ENCODE measurements around the gene HAUS5.
"Not testable (repeated sequence)": the region's sequence is repeated elsewhere in the genome, so short reads cannot be mapped to it uniquely, and the experiment has no call there.

HAUS5 gene, protein sequence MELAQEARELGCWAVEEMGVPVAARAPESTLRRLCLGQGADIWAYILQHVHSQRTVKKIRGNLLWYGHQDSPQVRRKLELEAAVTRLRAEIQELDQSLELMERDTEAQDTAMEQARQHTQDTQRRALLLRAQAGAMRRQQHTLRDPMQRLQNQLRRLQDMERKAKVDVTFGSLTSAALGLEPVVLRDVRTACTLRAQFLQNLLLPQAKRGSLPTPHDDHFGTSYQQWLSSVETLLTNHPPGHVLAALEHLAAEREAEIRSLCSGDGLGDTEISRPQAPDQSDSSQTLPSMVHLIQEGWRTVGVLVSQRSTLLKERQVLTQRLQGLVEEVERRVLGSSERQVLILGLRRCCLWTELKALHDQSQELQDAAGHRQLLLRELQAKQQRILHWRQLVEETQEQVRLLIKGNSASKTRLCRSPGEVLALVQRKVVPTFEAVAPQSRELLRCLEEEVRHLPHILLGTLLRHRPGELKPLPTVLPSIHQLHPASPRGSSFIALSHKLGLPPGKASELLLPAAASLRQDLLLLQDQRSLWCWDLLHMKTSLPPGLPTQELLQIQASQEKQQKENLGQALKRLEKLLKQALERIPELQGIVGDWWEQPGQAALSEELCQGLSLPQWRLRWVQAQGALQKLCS

GRCh38 chr19:35612559-35613321 lies at the start of gene HAUS5:
Gene HAUS5 (plus strand): TSS chr19:35612735. CDS start chr19:35612795, 60 bp downstream.
- in situ Hi-C loops (cut with HindIII; ENCODE audit: low pct_ligation_motif_present, low pct_unique_long_range_greater_than_20kb, low sequenced_read_pairs), result no loop called here
- peak; percentile 90 for DNase-seq

- no peak for DNase-seq
- in situ Hi-C loops (cut with HindIII; ENCODE audit: low pct_ligation_motif_present, low pct_unique_long_range_greater_than_20kb, low sequenced_read_pairs), result no loop called here
Measured at GRCh38 chr19:35562776-35563175, 49.8 kb upstream of the HAUS5 start.

DNA sequence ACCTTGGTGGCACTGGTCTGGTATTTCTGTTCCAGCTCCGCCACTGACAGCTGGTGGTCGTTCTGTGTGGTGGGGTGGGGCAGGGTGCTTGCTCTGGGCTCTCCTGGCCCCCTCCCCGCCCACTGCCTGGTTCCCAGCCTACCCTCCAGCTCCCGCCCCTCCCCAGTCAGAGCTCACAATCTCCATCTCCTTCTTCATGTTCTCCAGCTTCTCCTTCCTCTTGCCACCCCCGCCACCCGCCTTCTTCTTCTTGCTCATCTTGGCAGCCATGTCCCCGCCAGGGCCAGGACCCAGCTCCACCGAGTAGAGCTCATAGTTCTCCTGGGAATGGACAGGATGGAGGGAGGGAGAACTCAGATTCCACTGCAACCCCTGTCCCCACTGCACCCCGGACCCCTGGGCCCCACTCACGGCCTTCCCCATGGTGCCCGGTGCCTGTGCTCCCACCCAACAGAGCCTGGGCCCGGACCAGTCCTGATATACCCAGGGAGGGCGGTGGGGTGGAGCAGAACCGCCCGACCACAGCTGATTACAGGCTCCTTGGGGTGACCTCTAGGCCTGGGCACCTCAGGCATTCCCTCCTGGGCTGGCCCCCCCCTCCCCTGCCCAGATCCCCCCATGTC lies 49.2 kb upstream of the HAUS5 start, which contains the start of gene ATP4A:
Gene ATP4A (minus strand): TSS at position 452 of the 623 bp plus-strand sequence. CDS start 29 bp downstream, at position 423.
- in situ Hi-C loops (cut with HindIII; ENCODE audit: low pct_ligation_motif_present, low pct_unique_long_range_greater_than_20kb, low sequenced_read_pairs), result no loop called here
- DNase-seq, result no peak

DNA sequence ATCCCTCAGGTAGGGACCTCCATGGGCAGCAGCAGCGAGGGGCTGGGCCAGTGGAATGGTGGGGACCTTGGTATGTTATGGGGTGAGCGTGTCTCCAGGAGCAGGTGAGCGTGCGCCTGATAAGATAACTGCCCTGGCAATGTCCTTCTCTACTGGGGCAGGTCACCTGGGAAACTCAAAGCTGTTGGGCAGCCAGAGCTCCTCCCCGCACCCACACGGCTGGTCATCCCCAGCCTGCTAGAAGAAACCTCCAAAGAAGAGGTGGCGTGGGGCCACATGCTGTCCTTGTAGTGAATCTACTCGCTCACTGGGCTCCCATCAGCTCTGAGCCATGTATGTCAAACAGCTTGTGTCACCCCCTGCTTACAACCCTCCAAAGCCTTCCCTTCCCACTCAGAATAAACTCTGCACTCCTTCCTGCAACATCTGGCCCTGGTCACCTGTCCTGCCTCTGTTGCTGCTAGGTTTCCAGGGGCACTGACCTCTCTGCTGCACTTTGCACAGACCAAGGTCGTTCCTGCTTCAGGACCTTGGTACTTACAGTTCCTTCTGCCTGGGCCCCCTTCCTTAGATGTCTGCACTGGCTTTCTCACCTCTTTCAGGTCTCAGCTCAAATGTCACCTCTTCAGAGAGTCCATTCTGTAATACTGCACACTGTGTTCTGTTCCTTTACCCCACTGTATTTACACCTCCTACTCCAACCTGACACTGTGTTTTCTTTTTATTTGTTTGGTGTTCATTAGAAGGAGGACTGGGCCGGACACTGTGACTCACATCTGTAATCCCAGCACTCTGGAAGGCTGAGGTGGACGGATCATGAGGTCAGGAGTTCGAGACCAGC lies 47.3 kb upstream of the HAUS5 start:
- in situ Hi-C loops (cut with HindIII; ENCODE audit: low pct_ligation_motif_present, low pct_unique_long_range_greater_than_20kb, low sequenced_read_pairs), result no loop called here

GRCh38 chr19:35566738-35567137 lies 45.8 kb upstream of the HAUS5 start:
- DNase-seq, result no peak
- in situ Hi-C loops (cut with HindIII; ENCODE audit: low pct_ligation_motif_present, low pct_unique_long_range_greater_than_20kb, low sequenced_read_pairs), result no loop called here

More for the DNA sequence above, 47.3 kb upstream of the HAUS5 start:
- DNase-seq, result no peak

DNA sequence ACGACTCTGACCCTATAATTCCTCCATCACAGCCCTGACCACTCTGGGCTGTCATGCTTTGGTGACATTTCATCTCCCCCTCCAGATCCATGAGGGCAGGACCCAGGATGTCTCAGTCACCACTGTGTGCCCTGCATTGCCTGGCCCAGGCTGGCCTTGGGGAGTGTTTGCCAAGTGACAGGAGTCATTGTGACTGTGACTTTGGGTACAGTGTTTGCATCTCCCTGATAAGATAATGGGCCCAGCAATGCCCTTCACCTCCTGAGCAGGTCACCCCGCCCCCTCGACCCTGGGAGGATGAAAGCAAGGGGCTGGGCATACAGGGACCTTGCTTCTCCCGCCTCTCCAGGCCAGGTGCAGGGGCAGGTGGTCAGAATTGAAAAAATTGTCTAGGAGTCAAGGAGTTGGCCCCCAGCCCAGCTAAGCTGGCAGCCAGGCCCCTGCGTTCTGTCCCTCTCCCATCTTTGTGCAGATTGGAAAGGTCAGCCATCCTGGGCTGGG lies 43.2 kb upstream of the HAUS5 start:
- no peak for DNase-seq
- in situ Hi-C loops (cut with HindIII; ENCODE audit: low pct_ligation_motif_present, low pct_unique_long_range_greater_than_20kb, low sequenced_read_pairs), result no loop called here

- in situ Hi-C loops (cut with HindIII; ENCODE audit: low pct_ligation_motif_present, low pct_unique_long_range_greater_than_20kb, low sequenced_read_pairs), result no loop called here
- DNase-seq, result no peak
Measured at GRCh38 chr19:35571406-35571965, 41.0 kb upstream of the HAUS5 start.

- DNase-seq, result no peak
- in situ Hi-C loops (cut with HindIII; ENCODE audit: low pct_ligation_motif_present, low pct_unique_long_range_greater_than_20kb, low sequenced_read_pairs), result no loop called here
Measured at GRCh38 chr19:35577918-35578317, 34.6 kb upstream of the HAUS5 start.

DNA sequence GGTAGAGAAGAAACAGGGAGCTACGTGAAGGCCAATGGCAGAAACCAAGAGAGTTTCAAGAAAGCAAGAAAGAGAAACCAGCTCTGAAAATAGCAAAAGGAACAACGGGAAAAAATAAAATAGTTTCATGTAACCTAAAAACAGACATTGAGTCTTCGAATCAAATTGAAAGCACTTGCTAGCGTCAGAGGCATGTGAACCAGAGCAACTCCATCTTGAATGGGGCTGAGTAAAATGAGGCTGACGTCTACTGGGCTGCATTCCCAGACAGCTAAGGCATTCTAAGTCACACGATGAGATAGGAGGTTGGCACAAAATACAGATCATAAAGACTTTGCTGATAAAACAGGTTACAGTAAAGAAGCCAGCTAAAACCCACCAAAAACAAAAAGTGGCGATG lies 33.8 kb upstream of the HAUS5 start:
- DNase-seq, result no peak
- in situ Hi-C loops (cut with HindIII; ENCODE audit: low pct_ligation_motif_present, low pct_unique_long_range_greater_than_20kb, low sequenced_read_pairs), result no loop called here

DNA sequence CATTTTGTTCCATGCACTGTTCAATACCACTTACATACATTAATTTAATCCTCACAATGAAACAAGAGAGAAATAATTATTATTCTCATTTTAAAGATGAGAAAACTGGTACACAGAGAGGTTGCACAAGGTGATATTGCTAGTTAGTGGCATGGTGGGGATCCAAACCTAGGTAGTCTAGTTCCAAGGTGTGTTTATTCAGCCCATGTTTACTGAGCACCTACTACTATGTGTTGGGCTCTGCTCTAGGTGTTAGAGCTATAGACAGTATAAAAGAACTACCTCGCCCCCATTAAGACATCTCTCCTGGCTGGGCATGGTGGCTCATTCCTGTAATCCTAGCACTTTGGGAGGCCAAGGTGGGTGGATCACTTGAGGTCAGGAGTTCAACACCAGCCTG lies 29.8 kb upstream of the HAUS5 start:
- in situ Hi-C loops (cut with HindIII; ENCODE audit: low pct_ligation_motif_present, low pct_unique_long_range_greater_than_20kb, low sequenced_read_pairs), result no loop called here
- no peak for DNase-seq

DNA sequence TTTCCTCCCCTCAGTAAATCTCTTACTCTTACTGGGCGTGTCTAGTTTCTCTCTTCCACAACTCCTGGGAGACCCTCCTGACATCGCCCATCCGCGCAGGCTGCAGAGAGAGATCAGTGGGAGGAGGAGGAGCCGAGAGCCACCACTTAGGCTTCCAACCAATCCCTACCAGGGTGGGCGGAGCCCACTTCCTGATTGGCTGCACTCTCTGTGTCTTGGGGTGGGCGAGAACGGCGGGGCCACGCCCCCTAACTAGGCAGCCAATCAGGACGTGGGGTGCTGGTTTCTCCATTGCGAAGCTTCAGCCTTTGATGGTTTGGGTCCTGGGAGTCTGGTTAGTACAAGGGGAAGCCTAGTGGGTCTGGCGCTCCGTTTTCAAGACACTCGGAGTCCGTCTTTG lies 26.7 kb upstream of the HAUS5 start, which contains the start of gene PMIS2:
Gene PMIS2 (plus strand): TSS at position 326 of the 400 bp plus-strand sequence. CDS start 87 bp downstream, outside the sequence.
- in situ Hi-C loops (cut with HindIII; ENCODE audit: low pct_ligation_motif_present, low pct_unique_long_range_greater_than_20kb, low sequenced_read_pairs), result no loop called here
- DNase-seq, result no peak

GRCh38 chr19:35587321-35587720 lies 25.2 kb upstream of the HAUS5 start:
- no peak for DNase-seq
- in situ Hi-C loops (cut with HindIII; ENCODE audit: low pct_ligation_motif_present, low pct_unique_long_range_greater_than_20kb, low sequenced_read_pairs), result no loop called here

GRCh38 chr19:35590875-35591274 lies 21.7 kb upstream of the HAUS5 start:
- DNase-seq, result no peak
- in situ Hi-C loops (cut with HindIII; ENCODE audit: low pct_ligation_motif_present, low pct_unique_long_range_greater_than_20kb, low sequenced_read_pairs), result no loop called here

DNA sequence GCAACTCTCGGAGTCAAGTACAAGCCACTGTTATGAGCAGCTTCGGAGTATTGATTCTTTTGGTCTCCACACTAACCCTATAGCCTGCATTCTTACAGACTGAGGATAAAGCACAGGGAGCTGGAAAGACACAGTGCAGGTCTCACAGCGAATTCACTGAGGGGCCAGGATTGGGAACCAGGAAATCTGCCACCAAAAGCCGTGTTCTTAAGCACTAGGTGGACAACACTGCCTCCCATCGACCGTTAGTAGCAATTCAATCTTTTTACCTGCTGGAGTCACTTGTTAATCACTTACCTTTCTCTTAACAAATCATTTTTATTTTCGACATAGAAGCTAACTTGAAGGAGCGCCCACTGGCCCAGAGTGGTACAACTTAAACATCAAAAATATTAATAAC lies 20.3 kb upstream of the HAUS5 start:
- peak; percentile 8 for DNase-seq

DNA sequence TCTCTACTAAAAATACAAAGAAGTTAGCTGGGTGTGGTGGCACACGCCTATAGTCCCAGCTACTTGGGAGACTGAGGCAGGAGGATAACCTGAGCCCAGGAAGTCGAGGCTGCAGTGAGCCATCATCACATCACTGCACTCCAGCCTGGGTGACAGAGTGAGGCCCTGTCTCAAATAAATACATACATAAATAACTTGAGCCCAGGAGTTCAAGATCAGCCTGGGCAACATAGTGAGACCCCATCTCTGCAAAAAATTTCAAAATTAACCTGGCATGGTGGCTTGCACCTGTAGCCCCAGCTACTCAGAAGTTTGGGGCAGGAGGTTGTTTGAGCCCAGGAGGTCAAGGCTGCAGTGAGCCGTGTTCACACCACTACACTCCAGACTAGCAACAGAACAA lies 17.5 kb upstream of the HAUS5 start:
- in situ Hi-C loops (cut with HindIII; ENCODE audit: low pct_ligation_motif_present, low pct_unique_long_range_greater_than_20kb, low sequenced_read_pairs); DNase-seq: not testable (repeated sequence)

More for the DNA sequence above, 20.3 kb upstream of the HAUS5 start:
- in situ Hi-C loops (cut with HindIII; ENCODE audit: low pct_ligation_motif_present, low pct_unique_long_range_greater_than_20kb, low sequenced_read_pairs), result no loop called here

DNA sequence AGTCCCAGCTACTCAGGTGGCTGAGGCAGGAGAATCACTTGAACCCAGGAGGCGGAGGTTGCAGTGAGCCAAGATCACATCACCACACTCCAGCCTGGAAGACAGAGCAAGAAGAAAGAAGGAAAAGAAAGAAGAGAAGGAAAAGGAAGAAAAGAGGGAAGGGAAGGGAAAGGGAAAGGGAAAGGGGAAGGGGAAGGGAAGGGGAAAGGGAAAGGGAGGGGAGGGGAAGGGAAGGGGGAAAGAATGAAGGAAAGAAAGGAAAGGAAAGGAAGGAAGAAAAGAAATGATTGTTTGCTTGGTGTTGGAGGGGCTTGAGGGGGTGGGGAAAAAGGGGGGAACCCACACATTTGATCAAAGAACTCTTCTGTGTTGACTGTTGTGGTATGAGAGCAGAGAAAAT lies 16.6 kb upstream of the HAUS5 start:
- in situ Hi-C loops (cut with HindIII; ENCODE audit: low pct_ligation_motif_present, low pct_unique_long_range_greater_than_20kb, low sequenced_read_pairs), result no loop called here
- DNase-seq, result no peak

DNA sequence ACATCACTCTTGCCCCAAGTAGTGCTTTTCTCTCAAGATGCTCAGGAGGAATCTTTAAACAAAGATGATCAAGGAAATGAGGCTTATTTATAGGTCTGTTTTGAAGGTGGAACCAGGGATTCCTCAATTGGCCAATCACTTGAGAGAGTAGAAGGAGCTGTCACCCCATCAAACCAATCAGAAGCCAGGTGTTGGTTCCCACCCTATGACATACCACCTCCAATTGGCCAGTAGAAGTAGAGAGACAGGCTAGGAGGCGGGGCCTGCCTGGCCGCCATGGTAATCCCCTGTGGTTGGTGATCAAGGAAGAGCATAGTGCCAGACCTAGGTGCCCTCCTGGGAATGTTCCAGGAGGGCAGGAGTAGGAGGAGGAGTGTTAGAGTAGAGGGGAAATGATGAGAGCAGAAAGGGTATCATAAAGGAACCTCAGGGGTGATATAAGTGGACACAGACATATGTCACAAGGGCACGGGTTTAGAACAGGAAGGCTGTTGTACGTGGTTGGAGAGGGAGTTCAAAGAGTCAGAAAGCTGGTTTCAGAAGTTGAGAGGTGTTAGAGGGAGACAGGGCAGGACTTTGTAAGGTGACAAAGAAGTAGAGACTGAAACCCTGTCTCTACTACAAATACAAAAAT lies 16.1 kb upstream of the HAUS5 start:
- in situ Hi-C loops (cut with HindIII; ENCODE audit: low pct_ligation_motif_present, low pct_unique_long_range_greater_than_20kb, low sequenced_read_pairs), result no loop called here
- DNase-seq, result no peak

All from ACHN (cell line).